AG04450 (cell line): ENCODE results near the gene LYRM2. TPM values are rescaled to one million over a fixed set of nuclear protein-coding genes. Genes with fewer than 3 reads are reported as not detected.

Experiments
- CTCF ChIA-PET: fragments of 300-600, 350-600 bp; formaldehyde crosslinking; extraction: SDS; loops from one replicate; lab custom pipeline; 2022; ENCODE audit warnings: antibody characterized with exemption, inconsistent platforms; lab: Charles Lee
- POLR2A ChIA-PET: fragments of 350-600 bp; formaldehyde crosslinking; extraction: SDS; loops from one replicate; lab custom pipeline; 2021; ENCODE audit warnings: antibody characterized with exemption, inconsistent platforms; lab: Yijun Ruan, JAX
- DNase-seq: peaks from one replicate; pipeline ENCODE4 v3.0.0-alpha.2; 2011; ENCODE audit warnings: low read depth, low spot score
- H3K27ac ChIP-seq: one replicate; pipeline ENCODE4 v1.5.1; 2012; ENCODE audit warnings: low read depth, low read length, control low read depth
- H3K27me3 ChIP-seq: one replicate; pipeline ENCODE4 v1.6.0; 2012; ENCODE audit warnings: low read length; ENCODE audit not compliant: control insufficient read depth, insufficient read depth
- H3K4me3 ChIP-seq: 2 replicates; pipeline ENCODE4 v1.5.1; 2011; ENCODE audit warnings: mild to moderate bottlenecking, low read depth, low read length, control low read depth
- H3K9me3 ChIP-seq: 2 replicates; pipeline ENCODE4 v1.5.1; 2012; ENCODE audit warnings: low read length; ENCODE audit not compliant: control insufficient read depth, insufficient read depth
- CTCF ChIP-seq: IDR thresholded peaks from 2 replicates; pipeline ENCODE4 v1.5.1; 2011; ENCODE audit warnings: low read depth, low read length, control low read depth, inconsistent platforms
- polyA plus RNA-seq: library from polyadenylated mRNA; depleted of rRNA; stranded (reverse); fragments of >200 nt; gene quantifications from 2 replicates; pipeline ENCODE4 v1.2.3, GENCODE V29; 2011

LYRM2 gene
- polyA plus RNA-seq, 1 experiment: 58.5 TPM

- Histone ChIP-seq H3K4me3 (no peak overlapping the region), H3K27me3 (no peaks in the 10 kb centered on the region), H3K9me3 (no peaks in the 10 kb centered on the region), H3K27ac (no peak overlapping the region)
- DNase-seq: no peak
- TF ChIP-seq CTCF: no peak
- CTCF ChIA-PET: interaction anchor here (1.3 kb wide), 1 partner anchor 11 kb away, joined by 3 read pairs; no protein-coding TSS in a partner anchor
- POLR2A ChIA-PET: no interaction called here
Measured at GRCh38 chr6:89599727-89600126, 38.8 kb downstream of the LYRM2 start.

GRCh38 chr6:89597988-89598387 is 40.6 kb downstream of the LYRM2 start:
- Histone ChIP-seq H3K27me3 (no peaks in the 10 kb centered on the region), H3K4me3 (no peak overlapping the region), H3K27ac (no peak overlapping the region), H3K9me3 (no peaks in the 10 kb centered on the region)
- DNase-seq: no peak
- TF ChIP-seq CTCF: no peak
- ChIA-PET CTCF (no interaction called here), POLR2A (no interaction called here)

- POLR2A ChIA-PET: no interaction called here
- DNase-seq: no peak
Measured at GRCh38 chr6:89597372-89597771, 41.2 kb downstream of the LYRM2 start.

GRCh38 chr6:89596484-89596883 is 42.1 kb downstream of the LYRM2 start:
- ChIA-PET CTCF (no interaction called here), POLR2A (no interaction called here)
- Histone ChIP-seq H3K27ac (no peak overlapping the region), H3K4me3 (no peak overlapping the region), H3K27me3 (no peaks in the 10 kb centered on the region), H3K9me3 (no peaks in the 10 kb centered on the region)
- TF ChIP-seq CTCF: no peak
- no peak for DNase-seq

More at GRCh38 chr6:89597372-89597771, 41.2 kb downstream of the LYRM2 start:
- Histone ChIP-seq H3K27ac (no peak overlapping the region), H3K4me3 (no peak overlapping the region), H3K27me3 (no peaks in the 10 kb centered on the region), H3K9me3 (no peaks in the 10 kb centered on the region)
- TF ChIP-seq CTCF: no peak
- CTCF ChIA-PET: no interaction called here

- no peak for TF ChIP-seq CTCF
- no peaks in the 10 kb centered on the region for H3K9me3 ChIP-seq
- no peak overlapping the region for H3K27ac ChIP-seq
- no peak for DNase-seq
- H3K27me3 ChIP-seq: no peaks in the 10 kb centered on the region
- H3K4me3 ChIP-seq: no peak overlapping the region
- POLR2A ChIA-PET: no interaction called here
- CTCF ChIA-PET: no interaction called here
Measured at GRCh38 chr6:89596056-89596455, 42.5 kb downstream of the LYRM2 start.
